Thyroid gland (tissue), 4 donors: ENCODE results near the gene MSH2. TPM values are rescaled to one million over a fixed set of nuclear protein-coding genes. Genes with fewer than 3 reads are reported as not detected.

Source experiments
- DNase-seq, 2 donors: peaks; one replicate each; pipeline ENCODE4 v3.0.0-alpha.2; 2019
- H3K27ac ChIP-seq, 3 donors: fragments of 200-600 bp; sonication (generic); 1 replicate in 2 of 3; 2 replicates in 1 of 3; pipeline ENCODE4 v1.5.1; 2016 to 2019; ENCODE audit warnings: mild to moderate bottlenecking in 1 of 3, moderate library complexity in 1 of 3
- H3K27me3 ChIP-seq: fragments of 200-600 bp; sonication (generic); one replicate; pipeline ENCODE4 v1.5.1; 2019
- H3K36me3 ChIP-seq, 2 donors: fragments of 200-600 bp; sonication (generic); one replicate each; pipeline ENCODE4 v1.5.1; 2016 to 2019
- H3K4me1 ChIP-seq, 2 donors: fragments of 200-600 bp; sonication (generic); one replicate each; pipeline ENCODE4 v1.5.1; 2017 to 2019
- H3K4me3 ChIP-seq, 3 donors: fragments of 200-600 bp; sonication (generic); replicated peaks in 1 of 3; 1 replicate in 2 of 3; 2 replicates in 1 of 3; pipeline ENCODE4 v1.5.1; 2016; ENCODE audit warnings: mild to moderate bottlenecking in 1 of 3
- H3K9me3 ChIP-seq: fragments of 200-600 bp; sonication (generic); one replicate; pipeline ENCODE4 v1.5.1; 2017
- CTCF ChIP-seq, 6 experiments: fragments of 200-600 bp in 3 of 6; fragments of 450-650 bp in 3 of 6; sonication (generic) in 3 of 6; IDR thresholded peaks; one replicate each; pipeline ENCODE4 v1.5.1; 2016 to 2019; ENCODE audit warnings: antibody characterized with exemption in 6 of 6, mild to moderate bottlenecking in 2 of 6, inconsistent platforms in 1 of 6, moderate library complexity in 1 of 6
- POLR2A ChIP-seq, 2 donors: fragments of 450-650 bp; IDR thresholded peaks; one replicate each; pipeline ENCODE4 v1.6.1; 2017; ENCODE audit warnings: antibody characterized with exemption in 2 of 2, mild to moderate bottlenecking in 2 of 2, moderate library complexity in 1 of 2
- WGBS, 2 donors: methylation state at CpG; one replicate each; pipeline ENCODE4 v1.1.5; 2017; 5-methylcytosine and 5-hydroxymethylcytosine counted together
- intact Hi-C: fragments of 100-400 bp; cut with DNase I; formaldehyde crosslinking; loops from one replicate; pipeline ENCODE4 v1.15.1; 2023
- total RNA-seq, 4 donors: library from RNA; depleted of rRNA; stranded (reverse); fragments of >200 nt; gene quantifications; one replicate each; pipeline ENCODE4 v1.2.3, GENCODE V29; 2016

MSH2 gene
- total RNA-seq, result 10 to 100 TPM; 21.7 to 28.4 (median 24.3) TPM

DNA sequence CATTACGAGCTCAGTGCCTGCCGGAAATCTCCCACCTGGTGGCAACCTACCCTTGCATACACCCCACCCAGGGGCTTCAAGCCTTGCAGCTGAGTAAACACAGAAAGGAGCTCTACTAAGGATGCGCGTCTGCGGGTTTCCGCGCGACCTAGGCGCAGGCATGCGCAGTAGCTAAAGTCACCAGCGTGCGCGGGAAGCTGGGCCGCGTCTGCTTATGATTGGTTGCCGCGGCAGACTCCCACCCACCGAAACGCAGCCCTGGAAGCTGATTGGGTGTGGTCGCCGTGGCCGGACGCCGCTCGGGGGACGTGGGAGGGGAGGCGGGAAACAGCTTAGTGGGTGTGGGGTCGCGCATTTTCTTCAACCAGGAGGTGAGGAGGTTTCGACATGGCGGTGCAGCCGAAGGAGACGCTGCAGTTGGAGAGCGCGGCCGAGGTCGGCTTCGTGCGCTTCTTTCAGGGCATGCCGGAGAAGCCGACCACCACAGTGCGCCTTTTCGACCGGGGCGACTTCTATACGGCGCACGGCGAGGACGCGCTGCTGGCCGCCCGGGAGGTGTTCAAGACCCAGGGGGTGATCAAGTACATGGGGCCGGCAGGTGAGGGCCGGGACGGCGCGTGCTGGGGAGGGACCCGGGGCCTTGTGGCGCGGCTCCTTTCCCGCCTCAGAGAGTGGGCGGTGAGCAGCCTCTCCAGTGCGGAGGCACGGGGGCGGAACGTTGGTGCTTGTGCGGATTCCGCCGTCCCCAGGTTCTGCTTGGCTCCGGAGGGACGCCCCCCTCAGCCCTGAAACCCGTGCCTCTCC, at the start of gene MSH2:
TSS of gene MSH2 (plus strand) at position 352 of the 804 bp plus-strand sequence. CDS start at position 388, 36 bp downstream.
- peaks cover 6 to 17% of the 10 kb centered on the region in 2 donors for H3K4me1 ChIP-seq
- TF ChIP-seq CTCF (IDR thresholded peaks at IDR 0.05), result no peak
- TF ChIP-seq POLR2A (IDR thresholded peaks at IDR 0.05), result peak in 1 of 2 donors; percentile 72
- no peaks in the 10 kb centered on the region for H3K27me3 ChIP-seq
- peak within 1 kb of the TSS in 2 of 3 donors; percentile 27 to 41 for H3K27ac ChIP-seq
- no peaks in the 10 kb centered on the region for H3K9me3 ChIP-seq
- intact Hi-C loops, result no loop called here
- peak within 1 kb of the TSS; percentile 6 to 77 (median 69) for H3K4me3 ChIP-seq
- H3K36me3 ChIP-seq, result no peaks in the 10 kb centered on the region
- WGBS, 2 donors, result 0% methylated on average over 15 to 49 of the region's 73 CpGs
- DNase-seq, result peak; percentile 92 to 94

GRCh38 chr2:47354013-47354847, 48.7 kb upstream of the MSH2 start:
- DNase-seq, result no peak
- intact Hi-C loops, result no loop called here
- WGBS, 2 donors, result 65% methylated on average over 11 of the region's 11 CpGs
- H3K4me3 ChIP-seq, result no peak overlapping the region
- H3K9me3 ChIP-seq, result no peaks in the 10 kb centered on the region
- peak overlapping the region; percentile 59 to 91 (median 87) for H3K27ac ChIP-seq
- peaks cover 28 to 39% of the 10 kb centered on the region in 2 donors for H3K4me1 ChIP-seq
- no peak for TF ChIP-seq POLR2A (IDR thresholded peaks at IDR 0.05)
- TF ChIP-seq CTCF (IDR thresholded peaks at IDR 0.05), result no peak
- H3K27me3 ChIP-seq, result no peaks in the 10 kb centered on the region
- H3K36me3 ChIP-seq, result no peaks in the 10 kb centered on the region

DNA sequence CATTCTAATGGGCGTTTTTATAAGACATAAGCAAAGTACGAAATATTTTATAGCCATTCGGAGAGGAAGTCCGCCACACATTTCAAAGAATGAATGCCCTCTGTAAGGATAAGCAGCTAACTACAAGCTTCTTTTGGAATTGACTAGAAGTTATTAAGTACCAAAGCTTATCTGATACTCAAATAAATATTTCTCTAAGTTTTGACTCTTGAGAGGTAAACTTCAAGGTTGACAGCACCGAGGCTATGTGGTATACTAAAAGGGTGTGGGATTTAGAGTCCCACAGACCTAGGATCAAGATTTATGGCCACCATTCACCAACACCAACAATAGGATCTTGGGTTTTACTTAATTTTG, 48.1 kb upstream of the MSH2 start:
- H3K27ac ChIP-seq, result peak overlapping the region; percentile 59 to 91 (median 87)
- H3K9me3 ChIP-seq, result no peaks in the 10 kb centered on the region
- DNase-seq, result no peak
- H3K4me1 ChIP-seq, result peaks cover 28 to 39% of the 10 kb centered on the region in 2 donors
- intact Hi-C loops, result no loop called here
- 38 to 58% methylated on average over 5 of the region's 5 CpGs for WGBS, 2 donors
- no peaks in the 10 kb centered on the region for H3K36me3 ChIP-seq
- TF ChIP-seq CTCF (IDR thresholded peaks at IDR 0.05) (no peak), POLR2A (IDR thresholded peaks at IDR 0.05) (no peak)
- H3K4me3 ChIP-seq, result no peak overlapping the region
- H3K27me3 ChIP-seq, result no peaks in the 10 kb centered on the region

DNA sequence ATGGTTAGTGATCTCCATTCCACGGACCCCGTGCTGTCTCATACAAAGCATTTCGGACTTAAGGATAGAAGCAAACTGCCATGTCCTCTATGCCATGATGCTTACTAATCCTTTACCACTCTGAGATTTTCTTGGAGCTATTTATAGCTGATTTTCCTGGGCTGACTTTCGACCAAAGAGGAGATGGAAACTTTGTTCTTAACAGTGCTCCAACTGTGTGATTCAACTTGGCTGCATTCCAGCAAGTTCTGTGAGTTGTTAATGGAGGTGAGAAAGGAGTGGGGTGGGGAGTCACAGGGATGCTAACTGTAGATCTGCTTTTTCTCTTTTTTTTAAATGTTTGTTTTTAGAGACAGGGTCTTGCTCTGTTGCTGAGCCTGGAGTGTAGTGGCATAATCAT, 45.5 kb upstream of the MSH2 start:
- peak overlapping the region; percentile 82 to 91 (median 87) for H3K27ac ChIP-seq
- H3K36me3 ChIP-seq, result no peaks in the 10 kb centered on the region
- WGBS, 2 donors, result 37 to 64% methylated on average over 4 of the region's 4 CpGs
- H3K4me1 ChIP-seq, result peaks cover 28 to 36% of the 10 kb centered on the region in 2 donors
- H3K9me3 ChIP-seq, result no peaks in the 10 kb centered on the region
- intact Hi-C loops, result no loop called here
- TF ChIP-seq POLR2A (IDR thresholded peaks at IDR 0.05) (no peak), CTCF (IDR thresholded peaks at IDR 0.05) (no peak)
- no peaks in the 10 kb centered on the region for H3K27me3 ChIP-seq
- no peak overlapping the region for H3K4me3 ChIP-seq
- peak; percentile 57 to 65 for DNase-seq
